Measurements from ENCODE around the gene ARHGAP27. TPM values are rescaled to one million over a fixed set of nuclear protein-coding genes. Genes with fewer than 3 reads are reported as not detected.
A peak's percentile ranks its signal among the peaks of the same experiment; 100 is the strongest.

The ARHGAP27 gene
- total RNA-seq, 1 experiment from 2014 or later = 12.9 TPM

DNA sequence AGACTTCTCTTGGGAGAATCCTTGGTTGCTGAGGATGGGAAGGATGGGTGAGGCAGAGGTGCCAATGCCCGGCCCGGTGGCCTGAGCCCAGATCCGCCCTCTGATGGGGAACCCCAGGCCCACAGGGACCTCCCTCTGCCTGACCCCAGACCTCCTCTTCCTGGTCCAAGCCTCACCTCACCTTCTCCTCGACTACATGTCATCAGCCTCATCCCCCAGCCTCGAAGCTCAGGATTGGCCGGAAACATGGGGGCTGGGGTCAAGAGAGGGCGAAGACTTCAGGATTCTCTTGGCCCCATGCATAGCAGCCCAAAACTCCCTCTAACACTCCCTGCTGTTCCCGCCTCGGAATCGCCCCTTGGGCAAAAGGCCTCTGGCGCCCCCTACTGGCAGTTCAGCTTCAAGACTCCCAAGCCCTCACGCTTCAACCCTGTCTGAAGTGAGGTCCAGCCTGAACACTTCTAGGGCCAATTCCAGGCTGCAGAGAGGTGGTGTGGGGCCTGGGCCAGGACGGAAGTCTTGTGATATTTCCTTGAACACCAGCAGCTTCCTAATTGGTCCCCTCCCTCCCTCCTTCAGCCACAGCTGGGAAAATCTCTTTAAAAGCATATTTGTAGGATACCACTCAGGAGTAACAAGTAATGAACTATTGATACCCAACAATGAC lies 47.2 kb downstream of the ARHGAP27 start (continued):
- TF ChIP-seq TP53 (CRISPR knock-in tag; IDR thresholded peaks at IDR 0.05) (no peak), GRHL2 (CRISPR knock-in tag; IDR thresholded peaks at IDR 0.05; ENCODE audit: insufficient replicate concordance, severe bottlenecking) (no peak), GTF2I (CRISPR knock-in tag; conservative IDR thresholded peaks at IDR 0.05) (no peak), ELF4 (CRISPR knock-in tag; IDR thresholded peaks at IDR 0.05; ENCODE audit: low read depth) (no peak), ZNF423 (CRISPR knock-in tag; IDR thresholded peaks at IDR 0.05) (no peak), JAZF1 (CRISPR knock-in tag; IDR thresholded peaks at IDR 0.05) (no peak), ATF1 (CRISPR knock-in tag; IDR thresholded peaks at IDR 0.05) (no peak), TCF7 (CRISPR knock-in tag; IDR thresholded peaks at IDR 0.05; ENCODE audit: low read depth) (no peak), HMGXB4 (CRISPR knock-in tag; IDR thresholded peaks at IDR 0.05) (peak; percentile 50; the same call in 1 of the 2 replicates), MAX (CRISPR knock-in tag; IDR thresholded peaks at IDR 0.05) (peak; percentile 64; the same call in 1 of the 2 replicates), KAT7 (CRISPR knock-in tag; IDR thresholded peaks at IDR 0.05; ENCODE audit: borderline replicate concordance) (no peak), HMGA2 (CRISPR knock-in tag; IDR thresholded peaks at IDR 0.05) (no peak)
- TF ChIP-seq, protein P1, sequence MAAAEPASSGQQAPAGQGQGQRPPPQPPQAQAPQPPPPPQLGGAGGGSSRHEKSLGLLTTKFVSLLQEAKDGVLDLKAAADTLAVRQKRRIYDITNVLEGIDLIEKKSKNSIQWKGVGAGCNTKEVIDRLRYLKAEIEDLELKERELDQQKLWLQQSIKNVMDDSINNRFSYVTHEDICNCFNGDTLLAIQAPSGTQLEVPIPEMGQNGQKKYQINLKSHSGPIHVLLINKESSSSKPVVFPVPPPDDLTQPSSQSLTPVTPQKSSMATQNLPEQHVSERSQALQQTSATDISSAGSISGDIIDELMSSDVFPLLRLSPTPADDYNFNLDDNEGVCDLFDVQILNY (CRISPR knock-in tag; IDR thresholded peaks at IDR 0.05) = peak; percentile 79; the same call in 1 of the 2 replicates
- TF ChIP-seq, protein P2, sequence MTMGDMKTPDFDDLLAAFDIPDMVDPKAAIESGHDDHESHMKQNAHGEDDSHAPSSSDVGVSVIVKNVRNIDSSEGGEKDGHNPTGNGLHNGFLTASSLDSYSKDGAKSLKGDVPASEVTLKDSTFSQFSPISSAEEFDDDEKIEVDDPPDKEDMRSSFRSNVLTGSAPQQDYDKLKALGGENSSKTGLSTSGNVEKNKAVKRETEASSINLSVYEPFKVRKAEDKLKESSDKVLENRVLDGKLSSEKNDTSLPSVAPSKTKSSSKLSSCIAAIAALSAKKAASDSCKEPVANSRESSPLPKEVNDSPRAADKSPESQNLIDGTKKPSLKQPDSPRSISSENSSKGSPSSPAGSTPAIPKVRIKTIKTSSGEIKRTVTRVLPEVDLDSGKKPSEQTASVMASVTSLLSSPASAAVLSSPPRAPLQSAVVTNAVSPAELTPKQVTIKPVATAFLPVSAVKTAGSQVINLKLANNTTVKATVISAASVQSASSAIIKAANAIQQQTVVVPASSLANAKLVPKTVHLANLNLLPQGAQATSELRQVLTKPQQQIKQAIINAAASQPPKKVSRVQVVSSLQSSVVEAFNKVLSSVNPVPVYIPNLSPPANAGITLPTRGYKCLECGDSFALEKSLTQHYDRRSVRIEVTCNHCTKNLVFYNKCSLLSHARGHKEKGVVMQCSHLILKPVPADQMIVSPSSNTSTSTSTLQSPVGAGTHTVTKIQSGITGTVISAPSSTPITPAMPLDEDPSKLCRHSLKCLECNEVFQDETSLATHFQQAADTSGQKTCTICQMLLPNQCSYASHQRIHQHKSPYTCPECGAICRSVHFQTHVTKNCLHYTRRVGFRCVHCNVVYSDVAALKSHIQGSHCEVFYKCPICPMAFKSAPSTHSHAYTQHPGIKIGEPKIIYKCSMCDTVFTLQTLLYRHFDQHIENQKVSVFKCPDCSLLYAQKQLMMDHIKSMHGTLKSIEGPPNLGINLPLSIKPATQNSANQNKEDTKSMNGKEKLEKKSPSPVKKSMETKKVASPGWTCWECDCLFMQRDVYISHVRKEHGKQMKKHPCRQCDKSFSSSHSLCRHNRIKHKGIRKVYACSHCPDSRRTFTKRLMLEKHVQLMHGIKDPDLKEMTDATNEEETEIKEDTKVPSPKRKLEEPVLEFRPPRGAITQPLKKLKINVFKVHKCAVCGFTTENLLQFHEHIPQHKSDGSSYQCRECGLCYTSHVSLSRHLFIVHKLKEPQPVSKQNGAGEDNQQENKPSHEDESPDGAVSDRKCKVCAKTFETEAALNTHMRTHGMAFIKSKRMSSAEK (CRISPR knock-in tag; IDR thresholded peaks at IDR 0.05; ENCODE audit: borderline replicate concordance) = no peak
- TF ChIP-seq, protein P3, sequence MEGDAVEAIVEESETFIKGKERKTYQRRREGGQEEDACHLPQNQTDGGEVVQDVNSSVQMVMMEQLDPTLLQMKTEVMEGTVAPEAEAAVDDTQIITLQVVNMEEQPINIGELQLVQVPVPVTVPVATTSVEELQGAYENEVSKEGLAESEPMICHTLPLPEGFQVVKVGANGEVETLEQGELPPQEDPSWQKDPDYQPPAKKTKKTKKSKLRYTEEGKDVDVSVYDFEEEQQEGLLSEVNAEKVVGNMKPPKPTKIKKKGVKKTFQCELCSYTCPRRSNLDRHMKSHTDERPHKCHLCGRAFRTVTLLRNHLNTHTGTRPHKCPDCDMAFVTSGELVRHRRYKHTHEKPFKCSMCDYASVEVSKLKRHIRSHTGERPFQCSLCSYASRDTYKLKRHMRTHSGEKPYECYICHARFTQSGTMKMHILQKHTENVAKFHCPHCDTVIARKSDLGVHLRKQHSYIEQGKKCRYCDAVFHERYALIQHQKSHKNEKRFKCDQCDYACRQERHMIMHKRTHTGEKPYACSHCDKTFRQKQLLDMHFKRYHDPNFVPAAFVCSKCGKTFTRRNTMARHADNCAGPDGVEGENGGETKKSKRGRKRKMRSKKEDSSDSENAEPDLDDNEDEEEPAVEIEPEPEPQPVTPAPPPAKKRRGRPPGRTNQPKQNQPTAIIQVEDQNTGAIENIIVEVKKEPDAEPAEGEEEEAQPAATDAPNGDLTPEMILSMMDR (IDR thresholded peaks at IDR 0.05) = peak; percentile 98
- TF ChIP-seq, protein P4, sequence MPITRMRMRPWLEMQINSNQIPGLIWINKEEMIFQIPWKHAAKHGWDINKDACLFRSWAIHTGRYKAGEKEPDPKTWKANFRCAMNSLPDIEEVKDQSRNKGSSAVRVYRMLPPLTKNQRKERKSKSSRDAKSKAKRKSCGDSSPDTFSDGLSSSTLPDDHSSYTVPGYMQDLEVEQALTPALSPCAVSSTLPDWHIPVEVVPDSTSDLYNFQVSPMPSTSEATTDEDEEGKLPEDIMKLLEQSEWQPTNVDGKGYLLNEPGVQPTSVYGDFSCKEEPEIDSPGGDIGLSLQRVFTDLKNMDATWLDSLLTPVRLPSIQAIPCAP (CRISPR knock-in tag; IDR thresholded peaks at IDR 0.05) = no peak

All from WTC11 (cell line).